HepG2 (cell line): ENCODE results near the gene MAGT1. TPM values are rescaled to one million over a fixed set of nuclear protein-coding genes. Genes with fewer than 3 reads are reported as not detected.

Experiments
- ATAC-seq: fragments of 200-7000 bp; cut with Tn5 transposase; 3 replicates; pipeline ENCODE4 v1.9.1; 2020; ENCODE audit warnings: mild to moderate bottlenecking, moderate library complexity
- BruUV-seq: library from RNA; stranded (reverse); fragments of 400-500 nt; replicated peaks from 2 replicates; lab custom pipeline; 2021; lab: Mats Ljungman, UMichigan
- CTCF ChIA-PET: fragments of 300-600 bp; formaldehyde crosslinking; extraction: SDS; loops from one replicate; lab custom pipeline; 2021; ENCODE audit warnings: low total read pairs, inconsistent platforms, low intra/inter-chr PET ratio; lab: Yijun Ruan, JAX
- POLR2A ChIA-PET: fragments of 350-600 bp; sonication (Branson Sonifier 250); formaldehyde crosslinking; loops from one replicate; lab custom pipeline; 2020; ENCODE audit warnings: antibody characterized with exemption, inconsistent platforms; lab: Yijun Ruan, JAX
- DNase-seq: peaks from one replicate; pipeline ENCODE4 v3.0.0-alpha.2; 2015; ENCODE audit warnings: low spot score
- FAIRE-seq: peaks from 3 replicates; lab custom pipeline; 2011; peaks lifted over from hg19 to GRCh38; lab: Jason Lieb, UNC
- H2AFZ ChIP-seq: one replicate; pipeline ENCODE4 v1.6.1; 2011; ENCODE audit warnings: low read length, inconsistent platforms
- H3K27ac ChIP-seq: fragments of 300-600 bp; 3 replicates; pipeline ENCODE4 v1.8.0; 2011; ENCODE audit warnings: mixed run types, mild to moderate bottlenecking, mixed read lengths, low read length, inconsistent platforms; ENCODE audit not compliant: insufficient read depth; ENCODE audit errors: extremely low read length
- H3K27me3 ChIP-seq, 2 experiments: fragments of 200-600 bp in 1 of 2; 2 replicates in 1 of 2; 3 replicates in 1 of 2; pipeline versions ENCODE4 v1.6.0 to v1.8.0; 2011; ENCODE audit warnings: low read length in 2 of 2, mild to moderate bottlenecking in 2 of 2, moderate library complexity in 2 of 2, inconsistent platforms in 1 of 2; ENCODE audit not compliant: insufficient read depth in 2 of 2, control insufficient read depth in 1 of 2
- H3K36me3 ChIP-seq, 2 experiments: fragments of 200-600 bp in 1 of 2; replicated peaks in 1 of 2; 2 replicates in 1 of 2; 3 replicates in 1 of 2; pipeline versions ENCODE4 v1.5.1 to v1.8.0; 2011; ENCODE audit warnings: low read length in 2 of 2, inconsistent platforms in 1 of 2; ENCODE audit not compliant: insufficient read depth in 2 of 2, control insufficient read depth in 1 of 2
- H3K4me1 ChIP-seq: 2 replicates; pipeline ENCODE4 v1.5.1; 2012; ENCODE audit warnings: low read length, inconsistent platforms; ENCODE audit not compliant: insufficient read depth
- H3K4me2 ChIP-seq: 2 replicates; pipeline ENCODE4 v1.6.0; 2011; ENCODE audit warnings: low read depth, low read length, inconsistent platforms
- H3K4me3 ChIP-seq, 3 experiments: fragments of 200-600 bp in 1 of 3; sonication (generic), shearing (Covaris generic) in 1 of 3; replicated peaks in 1 of 3; 2 replicates each; pipeline ENCODE4 v1.5.1; 2011 to 2016; ENCODE audit warnings: low read length in 3 of 3, inconsistent platforms in 2 of 3, low read depth in 2 of 3, mild to moderate bottlenecking in 2 of 3, control low read depth in 1 of 3, mixed read lengths in 1 of 3; ENCODE audit not compliant: insufficient read depth in 1 of 3
- H3K79me2 ChIP-seq: one replicate; pipeline ENCODE4 v1.6.1; 2011; ENCODE audit warnings: low read length, inconsistent platforms; ENCODE audit not compliant: insufficient read depth
- H3K9ac ChIP-seq: 2 replicates; pipeline ENCODE4 v1.6.0; 2011; ENCODE audit warnings: mild to moderate bottlenecking, low read depth, low read length, inconsistent platforms; ENCODE audit not compliant: insufficient read depth
- H3K9me3 ChIP-seq: 2 replicates; pipeline ENCODE4 v1.5.1; 2012; ENCODE audit warnings: mild to moderate bottlenecking, low read length
- H4K20me1 ChIP-seq: 2 replicates; pipeline ENCODE4 v1.6.0; 2011; ENCODE audit warnings: inconsistent platforms, mild to moderate bottlenecking, low read length, moderate library complexity; ENCODE audit not compliant: insufficient read depth
- CSRNP2 ChIP-seq: sonication (generic); formaldehyde crosslinking; conservative IDR thresholded peaks from 2 replicates; pipeline ENCODE4 v1.8.0; 2022; ENCODE audit warnings: low read depth, missing genetic modification reagents
- ZNF180 ChIP-seq: sonication (generic); formaldehyde crosslinking; IDR thresholded peaks from 2 replicates; pipeline ENCODE4 v1.4.0; 2020; ENCODE audit warnings: low read depth, missing genetic modification reagents, borderline replicate concordance
- ZNF430 ChIP-seq: sonication (generic); formaldehyde crosslinking; IDR thresholded peaks from 2 replicates; pipeline ENCODE4 v1.9.0; 2021; ENCODE audit warnings: mild to moderate bottlenecking, missing genetic modification reagents
- ZNF549 ChIP-seq: sonication (generic); formaldehyde crosslinking; IDR thresholded peaks from 2 replicates; pipeline ENCODE4 v1.5.0; 2020; ENCODE audit warnings: missing genetic modification reagents
- WGBS: methylation state at CpG from one replicate; pipeline ENCODE4 v1.1.6; 2017; ENCODE audit warnings: low lambda C conversion rate; 5-methylcytosine and 5-hydroxymethylcytosine counted together
- in situ Hi-C: cut with HindIII; loops from 2 replicates; pipeline ENCODE4 v1.10.0; 2017; ENCODE audit warnings: low pct_unique_long_range_greater_than_20kb; ENCODE audit not compliant: extremely low pct_ligation_motif_present
- intact Hi-C: fragments of 100-400 bp; cut with micrococcal nuclease; formaldehyde crosslinking; loops from one replicate; pipeline ENCODE4 v1.10.0; 2022; ENCODE audit not compliant: unreplicated experiment
- polyA plus RNA-seq, 8 experiments: library from polyadenylated mRNA; depleted of rRNA in 3 of 8; stranded (reverse) in 7 of 8; unstranded in 1 of 8; fragments of >200 nt; fragmentation: Illumina TruSeq in 4 of 8; extraction: Trizol in 4 of 8; gene quantifications; 2 replicates each; pipeline versions ENCODE4 v1.2.1 to v1.2.3, GENCODE V29; 2011 to 2016; ENCODE audit warnings: low read depth in 4 of 8, missing spikeins in 1 of 8, mixed read lengths in 1 of 8; ENCODE audit not compliant: insufficient read depth in 1 of 8
- total RNA-seq, 5 experiments: library from RNA; depleted of rRNA; stranded (reverse); fragments of >200 nt; fragmentation: Illumina TruSeq; extraction: Trizol; gene quantifications; 2 replicates each; pipeline ENCODE4 v1.2.3, GENCODE V29; 2016; ENCODE audit warnings: low read depth in 1 of 5
- TF ChIP-seq, protein P1 (sequence below): IDR thresholded peaks from 2 replicates; pipeline ENCODE4 v1.6.1; 2016; ENCODE audit warnings: missing genetic modification reagents, missing compliant biosample characterization

Gene MAGT1
- total and polyA plus RNA-seq, 2 of the 13 experiments (the other 11 are each of a cell fraction or from before 2014, with no cell fraction given): 38.0 to 75.0 TPM

DNA sequence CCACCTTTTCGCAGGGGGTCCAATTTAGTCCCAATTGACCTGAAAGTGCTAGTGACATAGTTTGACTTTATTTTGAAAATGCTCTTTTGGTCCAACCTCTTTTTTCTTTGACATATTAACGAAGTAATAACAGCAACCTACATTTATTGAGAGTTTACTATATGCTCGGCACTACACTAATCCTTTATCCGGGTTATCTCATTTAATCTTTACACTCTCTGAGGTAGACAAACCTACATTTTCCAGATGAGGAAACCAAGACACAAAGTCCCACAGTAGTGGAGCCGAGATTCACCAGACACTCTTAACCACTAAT is 108.9 kb downstream of the MAGT1 start:
- intact Hi-C loops (loop anchor here (5.0 kb wide), 3 partner anchors 54 to 316 kb away; partner anchors contain the start of genes COX7B, MAGT1 and PGK1), in situ Hi-C loops (no loop called here)
- POLR2A ChIA-PET: no interaction called here
- H3K9ac ChIP-seq: peak overlapping the region; percentile 92
- peak overlapping the region; percentile 80 to 84 (median 81) for H3K4me3 ChIP-seq
- H2AFZ ChIP-seq: peak overlapping the region; percentile 86
- peak overlapping the region; percentile 95 for H3K27ac ChIP-seq
- ATAC-seq (no peak), DNase-seq (no peak), FAIRE-seq (no peak)
- no peaks in the 10 kb centered on the region; a peak in 1 of 5 replicates for H3K27me3 ChIP-seq
- TF ChIP-seq CSRNP2 (CRISPR knock-in tag) (no peak), ZNF430 (CRISPR knock-in tag) (peak; percentile 3; the same call in 1 of the 2 replicates), ZNF549 (no peak), ZNF180 (no peak)
- TF ChIP-seq, protein P1, sequence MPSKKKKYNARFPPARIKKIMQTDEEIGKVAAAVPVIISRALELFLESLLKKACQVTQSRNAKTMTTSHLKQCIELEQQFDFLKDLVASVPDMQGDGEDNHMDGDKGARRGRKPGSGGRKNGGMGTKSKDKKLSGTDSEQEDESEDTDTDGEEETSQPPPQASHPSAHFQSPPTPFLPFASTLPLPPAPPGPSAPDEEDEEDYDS (CRISPR knock-in tag): 0 out of 2 replicates have a peak, but pooled peaks have one; percentile 2
- H3K4me2 ChIP-seq: peak overlapping the region; percentile 71
- peaks cover 25% of the 10 kb centered on the region for H4K20me1 ChIP-seq
- no TSS peak for BruUV-seq
- CTCF ChIA-PET: no interaction called here
- no peaks in the 10 kb centered on the region for H3K9me3 ChIP-seq
- peaks cover 47% of the 10 kb centered on the region for H3K79me2 ChIP-seq
- 0 out of 2 replicates have a peak, but pooled peaks cover 7% of the 10 kb centered on the region for H3K4me1 ChIP-seq
- no peaks in the 10 kb centered on the region for H3K36me3 ChIP-seq
- WGBS: 3% methylated on average over 5 of the region's 5 CpGs
